PFSK-1 (cell line): Measurements from ENCODE around the gene COL4A6.

Source experiments
- FOXP2 ChIP-seq: optimal IDR thresholded peaks from 2 replicates; pipeline ENCODE3; 2011; ENCODE audit warnings: borderline replicate concordance, control low read depth, inconsistent platforms; ENCODE audit not compliant: insufficient read depth; ENCODE audit errors: extremely low read length, extremely low read depth
- POLR2AphosphoS5 ChIP-seq: IDR thresholded peaks from 2 replicates; pipeline ENCODE4 v1.6.1; 2012; ENCODE audit warnings: low read depth, mild to moderate bottlenecking, control low read depth, low read length, moderate library complexity
- REST ChIP-seq, 2 experiments: IDR thresholded peaks; 2 replicates each; pipeline versions ENCODE4 v1.6.1 to v1.8.0; 2011 to 2012; ENCODE audit warnings: low read depth in 2 of 2, low read length in 2 of 2, control low read depth in 1 of 2, inconsistent platforms in 1 of 2, mild to moderate bottlenecking in 1 of 2, moderate library complexity in 1 of 2; ENCODE audit not compliant: insufficient read depth in 1 of 2
- SIN3A ChIP-seq: IDR thresholded peaks from 2 replicates; pipeline ENCODE4 v1.6.1; 2012; ENCODE audit warnings: mild to moderate bottlenecking, low read length, moderate library complexity, borderline replicate concordance; ENCODE audit not compliant: insufficient read depth
- TAF1 ChIP-seq: IDR thresholded peaks from 2 replicates; pipeline ENCODE4 v1.6.1; 2012; ENCODE audit warnings: low read length, control low read depth, borderline replicate concordance; ENCODE audit not compliant: insufficient read depth

The COL4A6 gene

GRCh38 chrX:108439961-108440696 is 1.9 kb upstream of the COL4A6 start:
- TF ChIP-seq TAF1 (no peak), FOXP2 (no peak), REST (IDR thresholded peaks at IDR 0.05; ENCODE audit: insufficient read depth in 1 of 2, low read depth in 2 of 2, low read length in 2 of 2) (no peak), POLR2AphosphoS5 (no peak), SIN3A (no peak)

- TF ChIP-seq SIN3A (no peak), POLR2AphosphoS5 (0 out of 2 replicates have a peak, but pooled peaks have one; percentile 29), TAF1 (0 out of 2 replicates have a peak, but pooled peaks have one; percentile 22), REST (IDR thresholded peaks at IDR 0.05; ENCODE audit: insufficient read depth in 1 of 2, low read depth in 2 of 2, low read length in 2 of 2) (no peak), FOXP2 (no peak)
Measured at GRCh38 chrX:108439426-108439942, 1.3 kb upstream of the COL4A6 start, which contains the start of gene COL4A5. COL4A5 (plus strand) TSS chrX:108439838; CDS start chrX:108440126, 288 bp downstream.

GRCh38 chrX:108437349-108438109 is 693 bp downstream of the COL4A6 start:
- TF ChIP-seq POLR2AphosphoS5 (no peak), REST (IDR thresholded peaks at IDR 0.05; ENCODE audit: insufficient read depth in 1 of 2, low read depth in 2 of 2, low read length in 2 of 2) (no peak), SIN3A (no peak), TAF1 (no peak), FOXP2 (no peak)

GRCh38 chrX:108435261-108435660 is 3.0 kb downstream of the COL4A6 start:
- TF ChIP-seq SIN3A = no peak
- no peak for TF ChIP-seq REST (IDR thresholded peaks at IDR 0.05; ENCODE audit: insufficient read depth in 1 of 2, low read depth in 2 of 2, low read length in 2 of 2)
- no peak for TF ChIP-seq FOXP2
- TF ChIP-seq TAF1 = no peak
- no peak for TF ChIP-seq POLR2AphosphoS5
